ENCODE results near the gene TBX19. TPM values are rescaled to one million over a fixed set of nuclear protein-coding genes. Genes with fewer than 3 reads are reported as not detected.

The TBX19 gene
- total RNA-seq, 1 experiment from 2014 or later: 0.79 TPM

- no peaks in the 10 kb centered on the region for H3K27me3 ChIP-seq
- no peaks in the 10 kb centered on the region; the same call in 1 of the 2 replicates for H3K36me3 ChIP-seq
- DNase-seq: no peak
- peaks cover 10% of the 10 kb centered on the region; the same call in 1 of the 2 replicates for H3K4me1 ChIP-seq
- H3K9me3 ChIP-seq (replicated peaks): no peaks in the 10 kb centered on the region; the same call in 1 of the 2 replicates
- H3K4me3 ChIP-seq: no peak overlapping the region
- no peak overlapping the region for H3K27ac ChIP-seq
These were observed 19.3 kb upstream of the TBX19 start for GRCh38 chr1:168261390-168261789.

GRCh38 chr1:168263130-168263529 is 17.5 kb upstream of the TBX19 start:
- no peak for DNase-seq
- Histone ChIP-seq H3K9me3 (replicated peaks) (no peaks in the 10 kb centered on the region), H3K4me1 (peaks cover 10% of the 10 kb centered on the region; the same call in 1 of the 2 replicates), H3K4me3 (no peak overlapping the region), H3K27me3 (no peaks in the 10 kb centered on the region), H3K27ac (no peak overlapping the region), H3K36me3 (no peaks in the 10 kb centered on the region)

- DNase-seq: no peak
- Histone ChIP-seq H3K9me3 (replicated peaks) (no peaks in the 10 kb centered on the region), H3K27me3 (no peaks in the 10 kb centered on the region), H3K4me1 (peaks cover 10% of the 10 kb centered on the region; the same call in 1 of the 2 replicates), H3K27ac (no peak overlapping the region), H3K36me3 (no peaks in the 10 kb centered on the region), H3K4me3 (no peak overlapping the region)
These were observed 16.4 kb upstream of the TBX19 start for GRCh38 chr1:168264296-168264695.

- H3K4me3 ChIP-seq: no peak overlapping the region
- H3K9me3 ChIP-seq (replicated peaks): no peaks in the 10 kb centered on the region
- no peaks in the 10 kb centered on the region for H3K27me3 ChIP-seq
- H3K27ac ChIP-seq: no peak overlapping the region
- peaks cover 3% of the 10 kb centered on the region; the same call in 1 of the 2 replicates for H3K4me1 ChIP-seq
- no peak for DNase-seq
- H3K36me3 ChIP-seq: no peaks in the 10 kb centered on the region
These were observed 15.1 kb upstream of the TBX19 start for GRCh38 chr1:168265596-168265995.

GRCh38 chr1:168266644-168267186 is 14.0 kb upstream of the TBX19 start:
- Histone ChIP-seq H3K4me1 (no peaks in the 10 kb centered on the region), H3K27ac (no peak overlapping the region), H3K27me3 (no peaks in the 10 kb centered on the region), H3K4me3 (no peak overlapping the region), H3K36me3 (no peaks in the 10 kb centered on the region), H3K9me3 (replicated peaks) (no peaks in the 10 kb centered on the region)
- no peak for DNase-seq

- Histone ChIP-seq H3K4me3 (no peak overlapping the region), H3K4me1 (no peaks in the 10 kb centered on the region), H3K9me3 (replicated peaks) (no peaks in the 10 kb centered on the region), H3K27me3 (no peaks in the 10 kb centered on the region), H3K27ac (no peak overlapping the region), H3K36me3 (no peaks in the 10 kb centered on the region)
- DNase-seq: no peak
These were observed 9.0 kb upstream of the TBX19 start for GRCh38 chr1:168271636-168272035.

GRCh38 chr1:168273575-168273974 is 7.1 kb upstream of the TBX19 start:
- Histone ChIP-seq H3K4me1 (no peaks in the 10 kb centered on the region), H3K4me3 (no peak overlapping the region), H3K27me3 (no peaks in the 10 kb centered on the region), H3K9me3 (replicated peaks) (no peaks in the 10 kb centered on the region), H3K27ac (no peak overlapping the region), H3K36me3 (no peaks in the 10 kb centered on the region)
- DNase-seq: no peak

- Histone ChIP-seq H3K4me3 (no peak overlapping the region), H3K4me1 (no peaks in the 10 kb centered on the region), H3K36me3 (no peaks in the 10 kb centered on the region), H3K27ac (no peak overlapping the region), H3K9me3 (replicated peaks) (no peaks in the 10 kb centered on the region), H3K27me3 (no peaks in the 10 kb centered on the region)
- DNase-seq: peak in 1 of 2 experiments; percentile 5
These were observed 1.4 kb upstream of the TBX19 start for GRCh38 chr1:168279253-168279652.

- Histone ChIP-seq H3K27me3 (no peaks in the 10 kb centered on the region), H3K9me3 (replicated peaks) (no peaks in the 10 kb centered on the region), H3K36me3 (no peaks in the 10 kb centered on the region), H3K27ac (no peak overlapping the region), H3K4me3 (no peak overlapping the region), H3K4me1 (no peaks in the 10 kb centered on the region)
- no peak for DNase-seq
These were observed 1.1 kb downstream of the TBX19 start for GRCh38 chr1:168281603-168282325.

- DNase-seq: no peak
- Histone ChIP-seq H3K36me3 (no peaks in the 10 kb centered on the region), H3K4me1 (0 out of 2 replicates have a peak, but pooled peaks cover 2% of the 10 kb centered on the region), H3K27me3 (no peaks in the 10 kb centered on the region), H3K4me3 (no peak overlapping the region), H3K27ac (no peak overlapping the region), H3K9me3 (replicated peaks) (no peaks in the 10 kb centered on the region)
These were observed 4.8 kb downstream of the TBX19 start for GRCh38 chr1:168285521-168285790.

- Histone ChIP-seq H3K9me3 (replicated peaks) (no peaks in the 10 kb centered on the region), H3K27ac (no peak overlapping the region), H3K4me1 (0 out of 2 replicates have a peak, but pooled peaks cover 2% of the 10 kb centered on the region), H3K27me3 (no peaks in the 10 kb centered on the region), H3K36me3 (no peaks in the 10 kb centered on the region), H3K4me3 (no peak overlapping the region)
- no peak for DNase-seq
These were observed 5.6 kb downstream of the TBX19 start for GRCh38 chr1:168285971-168286927.

GRCh38 chr1:168287237-168287664 is 6.6 kb downstream of the TBX19 start:
- no peaks in the 10 kb centered on the region for H3K36me3 ChIP-seq
- 0 out of 2 replicates have a peak, but pooled peaks cover 2% of the 10 kb centered on the region for H3K4me1 ChIP-seq
- peak in 1 of 2 experiments; percentile 8 for DNase-seq
- H3K27ac ChIP-seq: no peak overlapping the region
- H3K9me3 ChIP-seq (replicated peaks): no peaks in the 10 kb centered on the region
- no peak overlapping the region for H3K4me3 ChIP-seq
- H3K27me3 ChIP-seq: no peaks in the 10 kb centered on the region

GRCh38 chr1:168288311-168289052 is 7.8 kb downstream of the TBX19 start:
- no peak for DNase-seq
- no peaks in the 10 kb centered on the region for H3K9me3 ChIP-seq (replicated peaks)

GRCh38 chr1:168291222-168291837 is 10.7 kb downstream of the TBX19 start:
- H3K27me3 ChIP-seq: no peaks in the 10 kb centered on the region
- H3K4me3 ChIP-seq: no peak overlapping the region
- 0 out of 2 replicates have a peak, but pooled peaks cover 2% of the 10 kb centered on the region for H3K4me1 ChIP-seq
- DNase-seq: no peak
- H3K9me3 ChIP-seq (replicated peaks): no peaks in the 10 kb centered on the region
- H3K36me3 ChIP-seq: no peaks in the 10 kb centered on the region
- no peak overlapping the region for H3K27ac ChIP-seq

More at GRCh38 chr1:168288311-168289052, 7.8 kb downstream of the TBX19 start:
- no peak overlapping the region for H3K4me3 ChIP-seq
- H3K27me3 ChIP-seq: no peaks in the 10 kb centered on the region
- 0 out of 2 replicates have a peak, but pooled peaks cover 2% of the 10 kb centered on the region for H3K4me1 ChIP-seq
- no peaks in the 10 kb centered on the region for H3K36me3 ChIP-seq
- no peak overlapping the region for H3K27ac ChIP-seq

All from SJCRH30 (cell line).